ENCODE results near the gene ALKBH5.

Gene ALKBH5

DNA sequence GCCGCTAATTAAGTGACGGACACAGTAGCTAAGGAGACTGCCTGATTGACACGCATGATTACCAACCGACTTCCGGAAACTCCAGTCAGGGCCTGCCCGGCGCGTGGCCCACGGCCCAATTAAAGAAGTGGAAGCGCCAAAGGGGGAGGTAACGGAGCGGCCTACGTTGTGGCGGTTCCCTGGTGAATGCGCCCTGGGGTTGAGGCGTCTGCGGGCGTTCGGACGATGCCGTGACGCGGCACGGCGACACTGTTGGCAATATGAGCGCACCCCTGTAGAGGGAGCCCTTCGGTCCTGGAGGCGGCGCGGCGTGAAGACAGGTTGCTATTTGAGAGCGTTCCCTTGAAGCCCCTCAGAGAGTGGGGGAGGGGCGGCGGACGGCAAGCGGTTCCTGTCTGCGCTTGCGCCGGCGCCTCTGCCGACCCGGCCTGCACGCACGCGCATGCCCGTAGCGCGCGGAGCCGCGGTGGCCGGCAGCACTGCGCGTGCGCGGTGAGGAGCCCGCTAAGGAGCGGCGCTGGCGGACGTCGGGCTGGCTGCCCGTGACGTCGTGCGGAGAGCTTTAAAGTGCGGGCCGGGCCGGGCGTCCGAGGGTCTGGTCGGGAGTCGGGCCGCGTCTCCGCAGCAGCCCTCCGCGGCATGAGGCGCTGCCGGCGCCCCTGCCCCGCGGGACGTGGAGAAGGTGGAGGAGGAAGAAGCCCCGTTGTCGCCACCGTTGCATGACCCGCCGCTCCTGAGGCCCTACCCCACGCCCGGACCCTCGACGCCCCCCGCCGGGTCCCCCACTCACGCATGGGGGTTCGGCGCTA, at the start of gene ALKBH5:
Gene ALKBH5 (plus strand): TSS at position 495 of the 809 bp plus-strand sequence. CDS start 416 bp downstream, outside the sequence.
- DNase-seq, result peak; percentile 91 to 92

DNA sequence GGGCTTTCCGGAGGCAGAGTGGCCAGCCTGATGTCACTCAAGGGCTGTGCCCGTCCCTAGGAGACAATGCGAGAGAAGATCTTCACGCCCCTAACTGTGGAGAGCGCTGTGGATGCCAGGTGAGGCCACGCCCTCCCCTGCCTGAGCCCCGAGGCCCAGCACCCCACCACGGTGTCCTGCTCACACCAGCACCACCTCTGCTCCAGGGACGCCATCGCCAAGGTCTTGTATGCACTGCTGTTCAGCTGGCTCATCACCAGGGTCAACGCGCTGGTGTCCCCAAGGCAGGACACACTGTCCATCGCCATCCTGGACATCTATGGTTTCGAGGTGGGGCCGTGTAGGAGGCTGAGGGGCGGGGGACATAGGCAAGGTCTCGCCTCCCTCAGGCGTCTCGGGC, 47.3 kb upstream of the ALKBH5 start:
- DNase-seq, result no peak

- no peak for DNase-seq
Measured at GRCh38 chr17:18138065-18138749, 45.4 kb upstream of the ALKBH5 start.

- no peak for DNase-seq
Measured at GRCh38 chr17:18139092-18139491, 44.5 kb upstream of the ALKBH5 start.

- no peak for DNase-seq
Measured at GRCh38 chr17:18139498-18139897, 44.1 kb upstream of the ALKBH5 start.

GRCh38 chr17:18139949-18140348, 43.7 kb upstream of the ALKBH5 start:
- no peak for DNase-seq

DNA sequence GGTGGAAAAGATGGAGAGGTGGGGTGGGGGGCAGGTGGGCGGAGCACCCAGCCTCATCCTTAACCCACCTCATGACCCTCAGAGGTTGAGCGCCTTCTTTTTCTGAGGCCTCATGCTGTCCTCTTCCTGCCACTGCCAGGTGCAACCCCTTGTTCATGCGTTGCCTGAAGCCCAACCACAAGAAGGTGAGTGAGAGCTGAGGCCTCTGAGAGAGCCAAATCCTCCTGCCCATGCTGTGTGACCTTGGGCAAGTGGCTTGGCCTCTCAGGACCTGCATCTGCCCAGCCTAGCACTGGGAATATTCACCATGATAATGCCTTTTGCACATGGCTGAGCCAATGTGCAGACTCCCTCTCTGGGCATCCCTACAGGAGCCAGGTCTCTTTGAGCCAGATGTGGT, 43.0 kb upstream of the ALKBH5 start:
- DNase-seq, result no peak

GRCh38 chr17:18141210-18141803, 42.3 kb upstream of the ALKBH5 start:
- peak; percentile 39 to 43 for DNase-seq

GRCh38 chr17:18142417-18142816, 41.2 kb upstream of the ALKBH5 start:
- DNase-seq, result no peak

DNA sequence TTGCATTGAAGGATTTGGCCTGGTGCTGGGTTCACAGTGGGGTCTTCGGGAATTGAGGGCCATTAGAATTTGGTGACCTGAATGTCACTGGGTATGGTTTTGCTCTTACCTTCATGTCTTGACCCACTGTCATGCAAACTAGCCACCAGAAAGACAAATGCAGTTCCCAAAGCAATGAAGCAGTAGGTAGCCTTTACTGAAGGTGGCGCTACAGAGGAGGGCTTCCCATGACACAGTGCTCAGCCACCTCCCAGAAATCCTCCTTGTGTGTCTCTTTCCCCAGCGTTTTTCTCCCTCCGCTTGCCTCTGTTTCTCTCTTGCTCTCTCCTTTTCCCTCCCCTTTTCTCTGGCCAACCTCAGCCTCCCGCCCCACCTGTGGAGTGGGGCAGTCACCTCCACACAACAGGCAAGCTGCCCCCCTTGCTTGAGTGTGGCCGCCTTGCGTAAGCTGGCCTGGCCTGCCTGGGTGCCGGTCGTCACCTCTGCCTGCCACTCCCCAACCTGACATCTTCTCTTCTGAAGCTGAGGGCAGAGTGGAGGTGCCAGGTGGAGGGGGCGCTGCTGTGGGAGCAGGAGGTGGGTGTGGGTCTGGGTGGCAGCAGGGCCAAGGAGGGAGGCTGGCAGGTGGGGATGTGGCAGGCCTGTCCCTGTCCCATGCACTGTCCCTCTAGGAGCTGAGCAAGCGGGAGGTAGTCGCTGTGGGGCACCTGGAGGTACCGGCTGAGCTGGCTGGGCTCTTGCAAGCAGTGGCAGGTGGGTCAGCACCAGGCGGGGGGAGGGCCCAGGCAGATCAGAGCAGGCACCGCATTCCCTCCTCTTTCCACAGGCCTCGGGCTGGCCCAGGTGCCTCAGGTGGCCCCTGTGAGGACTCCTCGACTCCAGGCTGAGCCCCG, 40.3 kb upstream of the ALKBH5 start:
- DNase-seq, result peak in 1 of 2 experiments; percentile 0

DNA sequence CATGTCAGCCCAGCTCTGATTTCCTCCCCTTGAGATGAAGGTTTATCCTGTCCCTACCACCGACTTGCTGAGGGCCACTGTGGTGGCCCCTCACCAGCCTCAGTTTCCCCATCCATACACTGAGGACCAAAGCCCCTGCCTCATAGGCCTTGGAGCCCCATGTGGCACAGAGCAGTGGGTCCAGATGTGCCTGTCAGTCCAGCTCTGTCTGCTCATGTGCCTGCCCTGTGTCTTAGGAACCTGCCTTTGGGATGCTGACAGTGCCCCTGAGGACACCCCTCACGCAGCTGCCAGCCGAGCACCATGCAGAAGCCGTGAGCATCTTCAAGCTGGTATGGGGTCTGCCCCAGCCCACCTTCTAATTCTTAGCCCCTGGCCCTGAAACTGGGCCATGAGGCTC, 39.4 kb upstream of the ALKBH5 start:
- no peak for DNase-seq

DNA sequence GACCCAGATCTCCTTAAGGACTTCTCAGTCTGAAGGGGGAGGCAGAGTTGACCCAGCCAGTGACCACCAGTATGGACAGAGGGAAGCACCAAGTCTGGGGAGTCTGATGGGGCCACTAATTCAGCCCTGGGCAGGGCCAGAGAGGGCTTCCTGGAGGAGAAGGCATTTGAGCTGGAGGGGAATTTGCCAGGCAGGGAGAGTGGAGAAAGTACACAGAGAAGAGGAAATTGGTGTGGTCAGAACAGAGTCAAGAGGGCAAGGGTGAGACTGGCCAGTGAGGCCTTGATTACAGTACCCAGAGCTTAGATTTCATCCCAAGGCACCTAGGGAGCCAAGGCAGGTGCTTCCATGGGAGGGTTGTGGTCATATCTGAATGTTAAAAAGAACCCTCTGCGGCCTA, 38.8 kb upstream of the ALKBH5 start:
- DNase-seq, result no peak

DNA sequence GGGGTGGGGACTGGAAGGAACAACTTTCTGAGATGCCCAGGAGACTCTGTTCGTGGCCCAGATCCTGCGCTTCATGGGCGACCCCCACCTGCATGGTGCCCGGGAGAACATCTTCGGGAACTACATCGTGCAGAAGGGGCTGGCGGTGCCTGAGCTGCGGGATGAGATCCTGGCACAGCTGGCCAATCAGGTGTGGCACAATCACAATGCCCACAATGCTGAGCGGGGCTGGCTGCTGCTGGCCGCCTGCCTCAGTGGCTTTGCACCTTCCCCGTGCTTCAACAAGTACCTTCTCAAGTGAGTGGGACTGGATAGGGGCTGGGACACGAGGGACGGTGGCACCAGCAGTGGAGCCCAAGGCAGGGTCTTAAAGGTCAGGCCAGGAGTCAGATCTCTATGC, 37.8 kb upstream of the ALKBH5 start:
- no peak for DNase-seq

DNA sequence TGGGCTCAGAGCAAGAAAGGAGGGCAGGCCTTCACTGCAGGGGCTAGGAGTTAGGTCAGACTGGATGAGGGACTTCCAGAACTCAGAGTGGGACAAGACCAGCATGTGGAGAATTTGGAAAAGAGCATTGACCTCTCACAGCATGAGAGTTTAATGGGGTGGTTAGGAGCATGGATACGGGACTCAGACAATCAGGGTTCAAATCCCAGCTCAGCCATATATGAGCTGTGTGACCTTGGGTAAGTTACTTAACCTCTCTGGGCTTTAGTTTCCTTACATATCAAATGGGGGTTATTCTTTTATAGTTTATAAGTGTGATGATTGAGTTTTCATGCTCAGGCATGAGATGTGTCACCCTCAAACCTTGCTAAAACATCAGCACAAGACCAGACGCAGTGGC, 37.4 kb upstream of the ALKBH5 start:
- DNase-seq, result no peak

GRCh38 chr17:18146980-18147379, 36.6 kb upstream of the ALKBH5 start:
- no peak for DNase-seq

- no peak for DNase-seq
Measured at GRCh38 chr17:18148586-18148985, 35.0 kb upstream of the ALKBH5 start.

DNA sequence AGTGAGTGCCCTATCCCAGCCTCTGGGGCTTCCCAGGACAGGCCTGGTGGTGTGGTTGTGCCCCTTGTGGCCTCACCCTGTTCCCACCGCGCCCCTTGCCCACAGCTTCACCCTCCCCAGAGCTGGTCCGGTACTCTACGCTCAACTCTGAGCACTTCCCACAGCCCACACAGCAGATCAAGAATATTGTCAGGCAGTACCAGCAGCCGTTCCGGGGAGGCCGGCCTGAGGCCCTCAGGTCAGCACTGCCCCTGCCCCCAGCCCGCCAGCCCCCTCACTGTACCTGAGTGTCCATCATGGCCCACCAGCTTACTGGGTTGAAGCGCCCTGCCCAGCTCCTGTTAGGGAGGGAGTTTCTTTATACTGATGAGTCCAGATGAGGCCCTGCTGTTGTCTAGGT, 32.3 kb upstream of the ALKBH5 start:
- no peak for DNase-seq

DNA sequence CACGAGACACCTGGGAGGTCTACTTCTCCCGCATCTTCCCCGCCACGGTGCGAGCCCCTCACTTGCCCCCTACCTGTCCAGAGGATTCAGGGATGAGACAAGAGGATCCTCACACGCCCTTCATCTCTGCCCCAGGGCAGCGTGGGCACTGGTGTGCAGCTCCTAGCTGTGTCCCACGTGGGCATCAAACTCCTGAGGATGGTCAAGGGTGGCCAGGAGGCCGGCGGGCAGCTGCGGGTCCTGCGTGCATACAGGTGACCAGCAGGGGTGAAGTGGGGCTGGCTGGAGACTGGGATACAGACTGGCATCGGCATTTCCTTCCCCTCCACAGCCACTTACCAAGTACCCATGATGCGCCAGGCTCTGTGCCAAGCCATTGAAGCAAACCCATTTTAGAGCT, 28.4 kb upstream of the ALKBH5 start:
- no peak for DNase-seq

DNA sequence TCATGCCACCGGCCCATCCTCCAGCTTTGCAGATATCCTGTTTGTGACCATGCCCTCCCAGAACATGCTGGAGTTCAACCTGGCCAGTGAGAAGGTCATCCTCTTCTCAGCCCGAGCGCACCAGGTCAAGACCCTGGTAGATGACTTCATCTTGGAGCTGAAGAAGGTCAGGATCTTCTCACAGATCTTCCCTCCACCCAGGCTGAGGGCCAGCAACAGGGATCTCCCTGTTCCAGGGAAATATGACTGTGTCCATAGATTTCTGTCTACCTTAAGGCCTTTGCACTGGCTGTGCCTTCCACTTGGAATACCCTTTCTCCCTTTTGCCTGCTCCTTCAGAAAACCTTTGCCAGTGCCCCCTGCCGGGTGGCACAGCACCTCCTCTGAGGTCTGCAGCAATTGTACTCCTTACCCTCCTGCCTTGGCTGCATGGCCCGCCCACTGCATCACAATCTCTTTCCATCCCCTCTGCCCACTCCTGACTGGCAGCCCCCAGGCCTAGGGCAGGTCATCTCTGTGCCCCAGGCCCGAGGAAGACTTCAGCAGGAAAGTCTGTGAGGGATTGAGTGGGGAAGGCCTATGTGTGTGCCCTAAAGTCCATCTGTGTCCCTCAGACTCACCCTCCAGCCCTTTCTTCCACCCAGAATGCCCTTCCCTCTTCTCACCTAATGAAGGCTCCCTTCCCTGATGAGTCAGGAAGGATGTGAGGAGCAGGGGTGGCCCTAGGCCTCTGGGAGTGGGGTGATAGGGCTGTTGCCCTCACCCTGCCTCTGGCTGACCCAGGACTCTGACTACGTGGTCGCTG, 27.3 kb upstream of the ALKBH5 start:
- DNase-seq, result no peak

GRCh38 chr17:18156976-18157280, 26.7 kb upstream of the ALKBH5 start:
- DNase-seq, result no peak

DNA sequence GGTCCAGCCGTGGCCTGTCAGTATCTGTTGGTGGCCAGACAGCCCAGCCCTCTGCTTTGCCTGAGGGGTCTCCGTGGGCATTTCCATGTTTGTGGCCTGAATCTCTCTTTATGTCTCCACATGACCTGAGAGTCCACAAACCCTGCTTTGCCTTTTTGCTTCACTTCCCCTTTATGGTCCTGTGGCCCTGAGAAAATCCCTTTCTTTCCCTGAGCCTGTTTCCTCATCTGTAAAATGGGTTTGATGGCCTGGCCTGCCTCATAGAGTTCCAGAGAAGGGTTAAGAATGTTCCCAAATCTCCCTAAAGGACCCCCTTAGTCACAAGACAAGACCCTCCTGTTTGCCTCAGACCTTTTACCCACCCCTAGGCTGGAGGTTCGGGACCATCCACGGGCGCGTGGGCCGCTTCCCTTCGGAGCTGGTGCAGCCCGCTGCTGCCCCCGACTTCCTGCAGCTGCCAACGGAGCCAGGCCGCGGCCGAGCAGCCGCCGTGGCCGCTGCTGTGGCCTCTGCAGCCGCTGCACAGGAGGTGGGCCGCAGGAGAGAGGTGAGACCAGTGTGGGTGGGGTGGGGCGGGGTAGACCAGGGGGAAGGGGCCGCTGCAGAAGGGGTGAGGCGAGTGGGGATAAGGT, 26.2 kb upstream of the ALKBH5 start:
- no peak for DNase-seq

Data from Kasumi-1 (cell line).